Myocyte (in vitro differentiated cells): Measurements from ENCODE around the gene ENGASE. TPM values are rescaled to one million over a fixed set of nuclear protein-coding genes. Genes with fewer than 3 reads are reported as not detected.
"Not testable (repeated sequence)": the region's sequence is repeated elsewhere in the genome, so short reads cannot be mapped to it uniquely, and the experiment has no call there.

Source experiments
- DNase-seq: peaks from one replicate; pipeline ENCODE4 v3.0.0-alpha.2; 2012; ENCODE audit warnings: low read depth
- polyA plus RNA-seq: library from polyadenylated mRNA; unstranded; fragments of >200 nt; gene quantifications from one replicate; pipeline ENCODE4 v1.2.1, GENCODE V29; 2012; ENCODE audit warnings: missing spikeins
- total RNA-seq: library from RNA; depleted of rRNA; stranded (reverse); fragments of >200 nt; gene quantifications from 2 replicates; pipeline ENCODE4 v1.2.3, GENCODE V29; 2014

The ENGASE gene, protein sequence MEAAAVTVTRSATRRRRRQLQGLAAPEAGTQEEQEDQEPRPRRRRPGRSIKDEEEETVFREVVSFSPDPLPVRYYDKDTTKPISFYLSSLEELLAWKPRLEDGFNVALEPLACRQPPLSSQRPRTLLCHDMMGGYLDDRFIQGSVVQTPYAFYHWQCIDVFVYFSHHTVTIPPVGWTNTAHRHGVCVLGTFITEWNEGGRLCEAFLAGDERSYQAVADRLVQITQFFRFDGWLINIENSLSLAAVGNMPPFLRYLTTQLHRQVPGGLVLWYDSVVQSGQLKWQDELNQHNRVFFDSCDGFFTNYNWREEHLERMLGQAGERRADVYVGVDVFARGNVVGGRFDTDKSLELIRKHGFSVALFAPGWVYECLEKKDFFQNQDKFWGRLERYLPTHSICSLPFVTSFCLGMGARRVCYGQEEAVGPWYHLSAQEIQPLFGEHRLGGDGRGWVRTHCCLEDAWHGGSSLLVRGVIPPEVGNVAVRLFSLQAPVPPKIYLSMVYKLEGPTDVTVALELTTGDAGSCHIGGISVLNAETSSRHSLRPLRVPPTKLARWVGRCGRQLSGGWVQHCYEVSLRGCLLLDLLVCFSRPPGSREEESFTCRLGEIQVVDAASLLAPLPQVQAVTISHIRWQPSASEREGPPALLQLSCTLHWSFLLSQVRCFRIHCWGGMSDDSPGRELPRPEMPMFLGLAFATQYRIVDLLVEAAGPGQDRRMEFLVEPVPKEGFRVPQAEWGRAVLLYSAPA
- total RNA-seq: 27.5 and 36.8 TPM in 2 replicates
- polyA plus RNA-seq: 28.6 TPM

DNA sequence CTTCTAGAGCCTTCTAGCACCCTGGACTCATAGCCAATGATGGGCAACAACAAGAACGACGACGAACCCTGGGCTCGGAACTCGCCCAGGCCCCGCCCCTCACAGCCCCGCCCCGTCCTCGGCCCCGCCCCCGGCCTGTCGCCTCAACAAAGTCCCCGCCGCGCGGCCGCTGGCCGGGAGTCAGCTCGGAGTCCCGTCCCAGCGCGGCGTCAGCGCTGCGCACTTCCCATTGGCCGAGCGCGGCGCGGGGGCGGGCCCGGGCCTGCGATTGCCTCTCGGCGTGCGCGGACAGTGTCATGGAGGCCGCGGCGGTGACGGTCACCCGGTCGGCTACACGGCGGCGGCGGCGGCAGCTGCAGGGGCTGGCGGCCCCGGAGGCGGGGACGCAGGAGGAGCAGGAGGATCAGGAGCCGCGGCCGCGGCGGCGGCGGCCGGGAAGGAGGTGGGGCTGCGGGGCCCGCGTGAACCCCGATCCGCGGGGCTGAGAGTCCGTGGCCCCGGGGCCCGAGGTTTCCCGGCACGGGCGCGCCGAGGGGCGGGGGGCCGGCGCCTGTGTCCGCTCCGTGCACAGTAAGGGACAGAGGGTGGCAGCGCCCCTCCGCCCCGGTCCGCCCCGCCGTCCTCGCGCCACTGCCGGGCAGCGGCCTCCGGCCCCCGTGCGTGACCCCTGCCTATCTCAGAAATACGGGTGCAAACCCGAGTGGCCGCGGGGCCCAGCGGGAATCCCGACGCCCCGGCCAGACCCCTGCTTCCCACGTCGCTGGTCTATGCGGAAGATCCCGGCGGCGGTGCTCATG, at the start of gene ENGASE:
Gene ENGASE, plus strand, starts transcription at position 176 of the 797 bp plus-strand sequence. Its CDS starts 121 bp downstream, at position 297.
- DNase-seq: peak; percentile 96

DNA sequence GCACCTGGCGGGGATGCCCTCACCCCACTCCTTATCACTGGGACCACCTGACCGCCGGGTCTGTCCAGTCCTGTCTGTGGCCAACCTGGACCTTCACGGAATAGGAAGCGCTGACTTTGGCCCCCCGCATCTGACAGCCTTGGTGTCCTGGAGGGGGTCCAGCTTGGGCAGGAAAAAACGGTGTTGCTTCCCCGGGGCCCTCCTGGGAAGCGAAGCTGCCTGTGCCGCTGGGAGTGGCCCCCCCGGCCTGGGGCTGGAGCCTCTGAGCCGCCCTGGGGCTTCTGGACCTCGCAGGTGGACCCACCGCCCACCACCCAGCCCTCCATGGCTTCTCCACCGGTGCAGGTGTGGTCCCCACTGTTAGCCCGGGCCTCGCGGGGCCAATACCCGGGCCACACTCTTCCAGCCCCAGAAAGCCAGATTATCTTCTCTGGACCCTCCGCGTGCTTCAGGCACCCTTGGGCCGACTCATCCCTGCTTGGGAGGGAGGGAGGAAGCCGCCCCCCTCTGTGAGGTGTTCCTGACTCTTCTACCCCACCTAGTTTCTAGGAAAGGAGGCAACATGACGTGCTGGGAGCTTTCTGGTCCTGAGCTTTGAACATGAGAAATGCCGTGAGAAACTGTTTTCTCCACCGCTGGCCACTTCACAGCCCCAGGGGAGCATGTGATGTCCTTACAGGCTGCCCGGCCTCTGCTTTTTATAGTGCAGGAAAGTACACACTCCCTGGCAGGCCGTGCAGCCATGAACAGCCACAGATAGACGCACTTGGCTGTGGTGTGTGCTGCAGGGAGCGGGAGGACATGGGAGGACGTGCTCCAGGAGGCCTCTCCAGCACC, 49.5 kb upstream of the ENGASE start:
- no peak for DNase-seq

DNA sequence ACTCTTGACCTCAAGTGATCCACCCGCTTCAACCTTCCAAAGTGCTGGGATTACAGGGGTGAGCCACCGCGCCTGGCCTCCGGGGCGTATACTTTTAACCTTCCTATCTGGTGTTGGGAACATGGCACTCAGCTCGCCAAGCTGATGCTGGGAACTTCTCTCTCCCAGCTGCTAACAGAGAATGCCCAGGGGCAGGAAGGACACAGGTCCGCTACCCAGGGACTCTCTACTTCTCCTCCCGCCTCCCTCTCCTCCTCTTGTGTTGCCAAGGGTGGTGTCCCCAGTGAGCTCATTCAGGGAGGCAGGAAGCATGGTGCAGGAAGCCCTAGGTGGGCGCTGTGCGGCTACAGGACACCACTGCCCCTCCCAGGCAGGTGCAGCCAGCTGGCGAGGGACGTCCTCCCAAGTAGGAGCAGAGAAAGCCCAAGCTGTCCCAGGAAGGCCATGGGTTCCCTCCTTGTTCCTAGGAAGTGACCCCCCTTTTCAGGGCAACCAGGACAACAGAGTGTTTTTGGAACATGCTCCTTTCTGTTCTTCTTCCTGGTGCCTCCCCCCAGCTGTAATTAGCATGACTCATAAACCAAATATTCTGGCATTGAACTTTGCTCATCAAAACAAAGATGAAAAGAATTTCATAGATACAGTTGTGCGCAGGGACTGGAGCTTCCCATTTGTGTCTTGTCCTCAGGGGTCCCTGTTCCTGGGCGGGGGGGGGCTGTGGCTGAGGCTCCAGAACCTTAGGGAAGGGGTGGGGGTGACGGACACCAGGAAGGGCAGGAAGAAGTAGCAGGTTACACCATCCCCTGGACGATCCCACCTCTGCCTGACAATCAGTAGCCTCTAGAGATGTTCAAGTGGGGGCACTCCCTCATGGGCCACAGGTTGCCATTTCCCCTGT, 48.0 kb upstream of the ENGASE start:
- DNase-seq: no peak

DNA sequence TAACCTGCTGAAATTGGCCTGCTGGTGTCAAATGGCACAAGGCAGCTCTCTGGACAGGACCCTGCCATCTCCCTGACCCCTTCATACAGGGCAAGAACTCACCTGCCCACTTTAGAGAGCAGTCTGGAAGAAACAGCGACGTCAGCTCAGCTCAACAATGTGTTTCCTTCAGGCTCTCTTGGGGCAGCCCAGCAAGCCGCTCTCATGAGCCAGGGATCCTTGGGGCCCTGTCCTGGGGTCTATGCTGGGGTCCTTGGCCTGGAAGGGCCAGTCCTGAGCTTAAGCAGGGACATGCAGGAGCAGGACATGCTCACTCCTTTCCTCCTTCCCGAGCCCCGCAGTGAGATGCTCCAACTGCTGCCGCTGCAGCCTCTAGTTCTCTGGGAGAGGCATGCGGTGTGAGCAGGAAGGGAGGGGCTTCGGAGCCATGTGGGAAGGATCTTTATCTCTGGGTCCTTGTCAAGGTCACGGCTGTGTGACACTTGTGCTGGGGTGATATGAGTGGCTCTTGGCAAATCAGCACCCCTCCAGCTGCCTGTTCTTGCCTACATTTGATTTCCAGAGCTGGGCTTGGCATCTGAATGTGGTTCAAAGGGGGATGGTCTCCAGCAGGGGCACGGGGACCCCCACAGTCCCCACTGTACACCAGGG, 47.2 kb upstream of the ENGASE start:
- DNase-seq: no peak

DNA sequence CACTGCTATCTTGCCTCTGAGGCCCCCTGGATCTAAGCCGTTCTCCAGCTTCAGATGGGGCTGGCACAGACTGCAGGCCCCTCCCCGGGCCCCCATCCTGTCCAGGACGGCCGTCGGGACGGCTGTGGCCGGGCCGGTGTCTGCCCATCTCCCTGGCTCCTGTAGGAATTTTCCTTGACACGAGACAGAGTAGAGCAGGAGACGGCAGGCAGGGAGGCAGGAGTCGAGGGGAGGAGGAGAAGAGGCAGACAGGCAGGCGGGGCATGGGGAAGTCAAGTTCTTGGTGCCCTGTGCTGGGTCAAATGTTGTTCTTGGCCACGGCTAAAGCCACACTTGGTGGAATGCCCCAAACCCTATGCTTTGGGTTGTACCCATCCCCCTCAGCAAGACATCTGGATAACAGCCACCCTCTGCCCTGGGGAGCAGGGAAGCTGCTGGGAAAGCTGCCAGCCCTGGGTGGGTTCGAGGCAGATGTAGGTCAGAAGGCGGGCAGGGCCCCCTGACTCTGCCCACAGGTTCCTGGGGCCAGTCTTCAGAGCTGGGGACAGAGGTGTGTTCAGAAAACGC, 46.6 kb upstream of the ENGASE start:
- no peak for DNase-seq

DNA sequence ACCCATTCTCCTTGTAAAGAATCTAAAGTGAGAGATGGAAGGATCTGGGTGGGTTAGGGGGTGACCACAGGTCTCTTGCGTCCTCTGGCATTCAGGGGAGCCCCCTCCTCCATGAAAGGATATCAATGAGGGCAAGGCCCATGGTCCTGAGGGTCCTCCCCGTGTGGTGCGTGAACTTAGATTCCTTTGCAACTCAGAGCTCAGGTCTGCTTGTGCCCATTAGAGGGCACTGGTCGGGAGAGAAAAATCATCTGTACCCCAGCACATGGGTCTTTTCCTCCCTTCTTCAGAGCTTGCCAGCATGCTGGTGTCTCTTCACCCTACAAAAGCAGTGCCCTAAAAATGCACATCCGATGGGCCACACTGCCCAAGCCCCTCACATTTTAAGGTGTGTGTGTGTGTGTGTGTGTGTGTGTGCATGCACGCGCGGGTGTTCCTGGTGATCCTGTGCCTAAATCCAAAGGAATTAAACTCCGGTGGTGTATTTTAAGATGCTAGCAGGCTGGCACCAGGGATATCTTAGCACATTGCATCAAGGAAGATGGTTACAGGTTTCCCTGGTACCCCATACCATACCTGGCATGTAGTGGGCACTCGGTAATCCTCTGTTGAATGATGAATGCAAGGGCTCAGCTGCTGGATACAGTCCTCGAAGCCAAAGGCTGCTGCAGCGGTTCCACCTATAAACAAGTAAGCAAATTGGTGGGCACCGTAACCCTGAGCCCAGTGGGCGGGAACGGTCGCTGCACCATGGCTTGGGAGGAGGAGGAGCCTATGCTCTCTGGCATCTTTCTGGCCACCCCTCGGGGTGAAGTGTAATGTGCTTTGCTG, 45.9 kb upstream of the ENGASE start:
- no peak for DNase-seq

DNA sequence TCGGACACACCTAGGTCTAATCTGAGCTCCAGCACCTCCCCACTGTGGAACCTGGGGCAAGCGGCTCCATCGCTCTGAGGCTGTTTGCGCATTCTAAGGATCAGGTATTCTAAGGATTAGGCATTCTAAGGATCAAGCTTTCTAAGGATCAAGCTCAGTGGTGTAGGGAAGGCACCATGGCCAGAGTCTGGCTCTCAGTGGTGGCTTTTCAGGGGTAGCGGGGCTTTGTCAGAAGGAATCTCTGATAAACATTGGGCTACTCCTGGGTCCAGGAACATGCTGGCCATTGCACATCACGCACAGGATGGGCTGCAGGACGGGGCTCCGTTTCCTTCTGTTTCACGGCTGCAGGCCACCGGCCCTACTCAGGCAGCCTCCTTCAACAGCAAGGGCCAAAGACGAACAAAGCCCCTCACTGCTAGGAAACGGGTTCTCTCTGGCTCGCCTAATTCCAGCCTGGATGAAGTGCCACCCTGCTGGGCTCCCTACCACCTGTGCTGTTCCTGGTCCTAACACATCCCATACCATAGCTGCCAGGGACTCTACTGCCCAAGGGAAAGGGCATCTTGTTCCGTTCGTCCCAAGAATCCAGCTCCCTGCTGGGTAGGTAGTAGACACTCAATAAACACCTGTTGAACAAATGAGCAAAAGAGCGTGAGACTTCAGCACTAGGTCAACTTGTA, 45.2 kb upstream of the ENGASE start:
- no peak for DNase-seq

DNA sequence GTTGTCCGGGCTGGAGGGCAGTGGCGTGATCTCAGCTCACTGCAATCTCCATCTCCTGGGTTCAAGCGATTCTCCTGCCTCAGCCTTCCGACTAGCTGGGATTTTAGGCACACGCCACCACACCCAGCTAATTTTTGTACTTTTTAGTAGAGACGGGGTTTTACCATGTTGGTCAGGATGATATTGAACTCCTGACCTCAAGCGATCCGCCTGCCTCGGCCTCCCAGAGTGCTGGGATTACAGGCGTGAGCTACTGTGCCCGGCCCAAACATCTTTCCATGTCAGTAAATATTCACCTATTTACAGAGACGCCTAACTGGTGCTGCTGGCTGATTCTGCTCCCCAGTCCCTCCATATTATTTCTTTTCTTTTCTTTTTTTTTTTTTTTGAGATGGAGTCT, 44.0 kb upstream of the ENGASE start:
- not testable (repeated sequence) for DNase-seq

DNA sequence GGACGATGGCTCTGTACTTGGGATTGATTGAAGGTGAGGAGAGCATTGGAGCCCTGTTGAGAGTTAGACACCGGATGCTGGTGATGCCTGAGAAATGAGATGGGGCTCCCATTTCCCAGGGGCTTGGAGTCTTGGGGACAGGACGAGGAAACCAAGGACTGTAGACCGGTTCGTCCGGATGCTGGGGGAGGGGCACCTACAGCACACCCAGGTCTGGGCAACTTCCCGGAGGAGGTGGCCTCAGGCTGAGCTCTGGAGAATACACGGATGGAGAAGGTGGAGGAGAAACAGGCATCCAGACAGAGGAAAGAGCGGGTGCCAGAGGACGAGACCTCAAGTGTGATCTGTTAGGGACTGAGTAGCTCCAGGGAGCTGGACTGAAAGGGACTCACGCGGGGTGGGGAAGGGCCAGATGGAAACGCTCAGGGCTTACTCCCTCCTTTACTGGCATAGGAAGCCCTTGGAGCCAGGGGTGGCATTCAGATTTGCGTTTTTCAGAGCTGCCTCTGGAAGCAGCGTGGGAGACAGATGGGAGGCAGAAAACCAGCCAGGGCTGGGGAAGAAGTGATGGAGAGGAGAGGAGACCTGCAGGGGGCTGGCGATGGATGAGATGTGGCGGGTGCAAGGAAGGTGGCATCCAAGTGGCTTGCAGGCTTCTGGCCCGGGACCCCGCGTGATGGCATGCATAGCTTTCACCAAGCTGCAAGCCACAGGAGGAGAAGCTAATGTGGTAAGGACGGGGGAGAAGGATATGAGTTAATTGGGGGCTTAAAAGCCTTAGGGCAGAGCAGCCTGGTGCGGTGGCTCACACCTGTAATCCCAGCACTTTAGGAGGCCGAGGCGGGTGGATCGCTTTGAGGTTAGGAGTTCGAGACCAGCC, 42.4 kb upstream of the ENGASE start:
- DNase-seq: no peak

DNA sequence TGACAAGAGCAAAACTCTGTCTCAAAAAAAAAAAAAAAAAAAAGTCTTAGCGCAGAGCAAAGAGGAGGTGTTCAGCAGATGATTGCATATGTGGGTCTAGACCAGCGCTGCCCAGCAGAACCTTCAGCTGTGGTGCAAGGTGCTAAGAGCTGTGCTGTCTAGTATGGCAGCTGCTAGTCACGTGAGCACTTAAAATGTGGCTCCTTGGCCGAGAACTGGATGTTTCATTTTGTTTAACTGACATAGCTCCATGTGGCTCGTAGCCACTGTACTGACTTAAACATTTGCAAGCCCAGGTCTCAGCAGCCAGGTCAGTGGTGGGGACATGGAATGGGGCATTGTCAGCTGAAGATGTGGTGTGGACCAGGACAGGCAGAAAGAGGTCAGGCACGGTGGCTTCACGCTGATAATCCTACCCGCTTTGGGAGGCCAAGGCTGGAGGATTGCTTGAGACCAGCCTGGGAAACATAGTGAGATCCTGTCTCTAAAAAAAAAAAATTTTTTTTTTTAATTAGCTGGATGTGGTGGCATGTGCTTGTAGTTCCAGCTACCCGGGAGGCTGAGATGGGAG, 41.5 kb upstream of the ENGASE start:
- no peak for DNase-seq

DNA sequence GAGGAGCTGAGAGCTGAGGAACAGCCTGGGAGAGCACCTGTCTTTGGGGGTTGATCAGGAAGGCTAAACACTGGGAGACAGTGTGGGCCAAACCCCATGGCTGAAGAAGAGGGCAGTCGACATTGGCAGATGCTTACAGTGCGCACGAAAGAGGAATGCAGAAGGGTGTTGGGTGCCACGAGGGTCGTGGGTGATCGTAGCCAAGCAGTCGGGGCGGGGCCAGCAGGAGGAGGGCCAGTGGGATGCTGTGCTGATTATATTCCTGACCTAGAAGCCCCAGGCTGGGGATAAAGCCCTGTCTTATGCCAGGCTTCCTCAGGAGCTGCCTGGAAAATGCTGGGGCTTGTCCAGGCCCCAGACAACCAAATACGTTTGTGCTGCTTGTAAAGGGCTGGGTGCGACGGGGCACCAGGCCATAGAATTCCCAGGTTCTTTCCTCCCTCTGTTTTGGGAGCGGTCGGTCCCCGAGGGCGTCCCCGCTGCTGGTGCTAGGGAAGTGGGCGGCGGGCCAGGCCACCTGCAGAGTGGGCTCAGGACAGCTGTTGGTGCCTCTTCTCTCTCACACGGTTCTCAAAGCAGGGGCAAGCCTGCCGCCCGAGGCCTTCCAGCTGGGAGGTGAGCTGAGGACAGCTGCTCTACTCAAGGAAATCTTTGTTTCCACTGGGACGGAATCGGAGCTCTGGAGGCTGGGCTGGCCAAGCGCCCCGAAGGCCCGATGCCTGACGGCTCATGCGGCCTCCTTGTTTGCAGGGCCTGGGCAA, 40.7 kb upstream of the ENGASE start:
- peak; percentile 78 for DNase-seq

DNA sequence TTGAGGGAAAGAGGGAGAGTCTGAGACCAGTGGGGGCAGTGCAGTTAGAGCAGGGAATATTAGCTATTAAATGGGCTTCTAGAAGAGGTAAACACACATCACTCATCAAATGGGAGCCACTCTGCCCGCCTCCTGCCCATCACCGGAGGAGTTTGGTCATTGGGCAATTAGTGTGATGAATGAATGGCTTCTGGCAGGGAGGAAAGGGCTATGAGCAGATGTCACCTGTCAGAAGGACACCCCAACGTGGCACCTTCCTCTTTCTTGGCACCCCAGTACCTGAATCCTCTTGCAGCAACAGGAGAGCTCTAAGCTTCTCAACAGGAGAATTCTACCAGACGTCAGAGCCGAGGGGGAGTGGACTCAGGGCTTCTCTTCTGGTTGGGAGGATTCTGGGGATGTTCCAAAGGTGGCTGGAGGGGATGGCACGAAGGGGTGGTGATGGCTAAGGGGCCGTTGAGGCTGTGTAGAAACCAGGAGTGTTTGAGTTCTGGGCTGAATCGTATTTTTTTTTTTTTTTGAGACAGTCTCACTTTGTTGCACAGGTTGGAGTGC, 39.6 kb upstream of the ENGASE start:
- DNase-seq: no peak

DNA sequence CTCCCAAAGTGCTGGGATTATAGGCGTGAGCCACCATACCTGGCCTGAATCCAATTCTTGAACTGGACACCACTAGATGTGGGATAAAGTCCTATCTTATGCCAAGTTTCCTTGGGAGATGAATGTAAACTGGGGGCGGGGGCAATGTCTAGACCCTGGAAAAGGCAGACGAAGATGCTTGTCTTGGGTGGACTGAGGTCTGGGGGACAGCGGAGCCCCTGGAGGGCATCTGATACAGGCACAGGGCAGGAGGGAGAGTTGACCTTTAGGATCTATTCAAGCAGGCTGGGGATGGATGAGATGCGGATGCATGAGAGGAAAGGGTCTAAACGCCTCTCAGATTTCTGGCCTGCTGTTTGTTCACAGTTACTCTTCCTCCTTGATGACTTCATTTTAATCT, 38.9 kb upstream of the ENGASE start:
- DNase-seq: no peak

DNA sequence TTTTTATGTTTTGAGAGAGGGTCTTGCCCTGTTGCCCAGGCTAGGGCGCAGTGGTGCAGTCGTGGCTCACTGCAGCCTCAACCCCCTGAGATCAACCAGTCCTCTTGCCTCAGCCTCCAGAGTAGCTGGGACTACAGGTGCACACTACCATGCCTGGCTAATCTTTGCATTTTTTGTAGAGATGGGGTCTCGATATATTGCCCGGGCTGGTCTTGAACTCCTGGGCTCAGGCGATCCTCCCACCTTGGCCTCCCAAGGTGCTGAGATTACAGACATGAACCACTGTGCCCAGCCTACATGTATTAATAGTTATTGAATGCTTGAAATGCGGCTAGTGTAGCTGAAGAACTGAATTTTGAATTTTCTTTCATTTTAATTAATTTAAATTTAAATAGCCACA, 38.4 kb upstream of the ENGASE start:
- no peak for DNase-seq

DNA sequence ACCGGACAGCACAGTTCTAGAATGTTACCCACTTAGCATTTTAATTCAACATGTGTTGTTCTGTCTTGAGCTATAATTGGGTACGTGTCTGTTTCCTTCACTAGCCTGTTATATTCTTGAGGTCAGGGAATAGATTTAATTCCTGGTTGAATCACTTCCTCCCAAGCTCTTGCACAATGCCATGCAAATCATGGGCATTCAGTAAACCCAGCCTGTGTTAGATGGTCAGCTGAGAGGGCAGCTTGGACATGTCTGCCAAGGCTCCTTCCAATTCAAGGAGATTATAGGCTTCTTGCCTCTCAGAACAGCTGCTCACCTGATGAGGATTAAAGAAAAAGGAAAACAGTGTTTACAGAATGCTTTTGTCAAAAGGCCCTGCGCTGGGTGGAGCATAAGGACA, 38.0 kb upstream of the ENGASE start:
- peak; percentile 92 for DNase-seq
